Gastrocnemius medialis (tissue), 4 donors: ENCODE measurements around the gene DSP.

Experiments
- CTCF ChIP-seq, 5 experiments: fragments of 450-650 bp in 3 of 5; fragments of 200-600 bp in 2 of 5; sonication (generic) in 2 of 5; IDR thresholded peaks in 4 of 5; conservative IDR thresholded peaks in 1 of 5; 1 replicate in 4 of 5; 2 replicates in 1 of 5; pipeline ENCODE4 v1.5.1; 2016 to 2019; ENCODE audit warnings: antibody characterized with exemption in 5 of 5, mild to moderate bottlenecking in 3 of 5, moderate library complexity in 3 of 5
- POLR2A ChIP-seq, 2 donors: fragments of 450-650 bp; IDR thresholded peaks; one replicate each; pipeline ENCODE4 v1.6.1; 2017; ENCODE audit warnings: antibody characterized with exemption in 2 of 2, mild to moderate bottlenecking in 2 of 2, moderate library complexity in 2 of 2

- TF ChIP-seq POLR2A (IDR thresholded peaks at IDR 0.05) (no peak), CTCF (IDR thresholded peaks at IDR 0.05 in 4 of 5, conservative IDR thresholded peaks at IDR 0.05 in 1 of 5) (peak; percentile 46 to 67 (median 58))
These were observed 74.3 kb downstream of the DSP start for GRCh38 chr6:7615611-7616383.
